GM21528 (cell line): ENCODE data around the gene OGDH.
"Not testable (repeated sequence)": the region's sequence is repeated elsewhere in the genome, so short reads cannot be mapped to it uniquely, and the experiment has no call there.

Source experiments
- ATAC-seq: cut with Tn5 transposase; IDR thresholded peaks from one replicate; pipeline ENCODE4 v1.9.1; 2021; ENCODE audit warnings: mild to moderate bottlenecking, moderate library complexity; ENCODE audit not compliant: unreplicated experiment, low FRiP score

Gene OGDH

DNA sequence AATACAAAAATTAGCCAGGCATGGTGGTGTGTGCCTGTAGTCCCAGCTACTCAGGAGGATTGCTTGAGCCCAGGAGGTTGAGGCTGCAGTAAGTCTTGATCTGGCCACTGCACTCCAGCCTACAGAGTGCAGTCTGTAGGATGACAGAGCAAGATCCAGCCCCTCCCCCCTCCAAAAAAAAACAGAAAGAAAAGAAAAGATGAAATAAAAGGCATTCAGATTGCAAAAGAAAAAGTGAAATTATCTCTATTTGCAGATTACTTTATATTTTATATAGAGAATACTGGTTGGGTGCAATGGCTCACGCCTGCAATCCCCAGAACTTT is 121.5 kb downstream of the OGDH start:
- ATAC-seq, result no peak

DNA sequence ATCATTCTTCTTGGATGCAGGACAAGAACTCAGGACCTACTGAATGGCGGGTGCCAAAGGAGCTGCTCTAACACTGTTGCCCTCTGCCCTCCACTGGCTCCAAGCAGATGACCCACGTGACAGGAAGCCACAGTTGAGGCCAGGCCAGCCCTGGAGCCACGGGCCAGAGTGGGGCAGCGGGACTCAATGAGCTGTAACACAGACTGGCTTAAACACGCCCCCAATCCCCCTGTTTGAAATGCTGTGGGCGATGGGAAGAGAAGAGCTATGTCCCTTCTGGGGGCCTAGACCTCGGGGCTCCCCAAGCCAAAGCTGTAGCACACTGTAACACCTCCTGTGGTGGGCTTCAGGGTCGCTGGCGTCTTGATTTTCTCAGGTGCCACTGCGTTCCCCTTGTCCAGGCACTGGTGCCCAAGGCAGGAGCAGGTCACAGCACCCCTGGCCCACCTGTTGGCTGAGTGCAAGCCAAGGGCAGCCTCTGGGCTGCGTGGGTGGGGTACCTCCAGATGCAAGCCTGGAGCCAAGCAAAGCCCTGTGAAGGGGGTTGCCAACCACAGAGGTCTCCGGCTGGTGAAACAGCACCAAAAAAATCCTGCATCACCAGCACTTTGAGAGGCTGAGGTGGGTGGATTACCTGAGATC is 123.6 kb downstream of the OGDH start:
- no peak for ATAC-seq

DNA sequence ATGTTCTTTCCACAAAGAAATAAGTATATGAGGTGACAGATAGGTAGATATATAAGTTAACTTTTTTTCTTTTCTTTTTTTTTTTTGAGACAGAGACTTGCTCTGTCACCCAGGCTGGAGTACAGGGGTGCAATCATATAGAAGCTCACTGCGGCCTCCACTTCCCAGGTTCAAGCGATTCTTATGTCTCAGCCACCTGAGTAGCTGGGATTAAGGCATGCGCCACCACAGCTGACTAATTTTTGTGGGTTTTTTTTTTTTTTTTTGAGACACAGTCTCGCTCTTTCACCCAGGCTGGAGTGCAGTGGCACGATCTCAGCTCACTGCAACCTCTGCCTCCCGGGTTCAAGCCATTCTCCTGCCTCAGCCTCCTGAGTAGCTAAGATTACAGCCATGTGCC is 126.5 kb downstream of the OGDH start:
- not testable (repeated sequence) for ATAC-seq

DNA sequence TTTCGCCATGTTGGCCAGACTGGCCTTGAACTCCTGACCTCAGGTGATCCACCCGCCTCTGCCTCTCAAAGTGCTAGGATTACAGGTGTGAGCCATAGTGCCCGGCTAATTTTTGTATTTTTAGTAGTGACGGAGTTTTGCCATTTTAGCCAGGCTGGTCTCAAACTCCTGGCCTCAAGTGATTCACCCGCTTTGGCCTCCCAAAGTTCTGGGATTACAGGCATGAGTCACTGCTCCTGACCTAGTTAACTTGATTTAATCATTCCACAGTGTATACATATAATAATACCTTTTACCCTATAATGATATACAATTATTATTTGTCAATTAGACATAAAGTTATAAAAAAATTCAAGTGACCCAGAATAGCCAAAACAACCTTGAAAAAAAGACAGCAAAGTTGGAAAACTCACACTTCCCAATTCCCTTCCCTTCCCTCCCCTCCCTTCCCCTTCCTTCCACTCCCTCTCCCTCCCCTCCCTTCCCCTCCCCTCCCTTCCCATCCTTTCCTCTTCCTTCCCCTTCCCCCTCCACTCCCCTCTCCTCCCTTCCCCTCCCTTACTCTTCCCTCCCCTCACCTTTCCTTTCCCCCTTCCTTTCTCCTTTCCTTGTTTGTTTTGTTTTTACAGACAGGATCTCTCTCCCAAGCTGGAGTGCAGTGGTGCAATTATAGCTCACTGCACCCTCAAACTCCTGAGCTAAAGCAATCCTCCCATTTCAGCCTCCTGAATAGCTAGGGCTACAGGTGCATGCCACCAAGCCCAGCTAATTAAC is 127.5 kb downstream of the OGDH start:
- no peak for ATAC-seq

DNA sequence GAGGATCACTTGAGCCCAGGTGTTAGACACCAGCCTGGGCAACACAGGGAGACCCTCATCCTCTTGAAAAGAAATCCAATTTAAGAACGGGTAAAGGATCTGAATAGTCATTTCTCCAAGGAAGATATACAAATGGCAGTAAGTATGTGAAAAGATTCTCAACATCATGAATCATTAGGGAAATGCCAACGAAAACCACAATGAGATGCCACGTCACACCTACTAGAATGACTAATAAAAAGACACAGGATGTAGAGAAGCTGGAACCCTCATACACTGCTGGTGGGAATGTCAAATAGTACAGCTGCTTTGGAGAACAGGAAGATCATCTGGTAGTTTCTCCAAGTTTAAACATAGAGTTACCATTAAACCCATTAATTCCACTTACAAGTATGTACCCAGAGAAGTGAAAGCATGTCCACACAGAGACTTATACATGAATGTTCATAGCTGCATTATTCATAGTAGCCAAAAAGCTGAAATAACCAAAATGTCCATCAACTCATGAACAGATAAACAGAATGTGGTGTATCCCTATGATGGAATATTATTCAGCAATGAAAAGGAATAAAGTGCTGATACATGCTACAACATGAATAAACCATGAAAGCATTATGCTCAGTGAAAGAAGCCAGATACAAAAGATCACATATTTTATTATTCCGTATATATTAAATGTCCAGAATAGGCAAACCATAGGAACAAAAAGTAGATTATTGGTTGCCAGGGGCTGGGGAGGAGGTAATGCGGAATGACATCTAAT is 129.2 kb downstream of the OGDH start:
- ATAC-seq, result no peak

DNA sequence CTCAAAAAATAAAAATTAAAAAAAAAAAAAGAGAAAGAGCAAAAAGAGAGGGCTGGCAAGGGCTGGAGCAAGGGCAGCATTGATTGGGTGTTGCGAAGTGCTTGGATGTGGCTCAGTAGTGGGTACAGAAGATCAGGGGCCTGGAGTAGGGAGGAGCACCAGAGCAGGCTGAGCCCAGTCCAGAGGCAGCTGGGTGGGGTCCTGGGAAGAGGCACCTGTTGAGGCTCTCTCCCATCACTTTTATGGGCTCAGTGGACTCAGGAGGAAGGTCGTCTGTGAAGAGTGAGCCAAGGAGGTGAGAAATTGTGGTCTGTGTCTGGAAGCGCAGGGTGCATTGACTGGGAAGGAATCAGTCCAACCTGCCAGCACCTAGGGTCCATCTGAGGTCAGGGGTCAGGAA is 130.5 kb downstream of the OGDH start:
- ATAC-seq, result no peak

DNA sequence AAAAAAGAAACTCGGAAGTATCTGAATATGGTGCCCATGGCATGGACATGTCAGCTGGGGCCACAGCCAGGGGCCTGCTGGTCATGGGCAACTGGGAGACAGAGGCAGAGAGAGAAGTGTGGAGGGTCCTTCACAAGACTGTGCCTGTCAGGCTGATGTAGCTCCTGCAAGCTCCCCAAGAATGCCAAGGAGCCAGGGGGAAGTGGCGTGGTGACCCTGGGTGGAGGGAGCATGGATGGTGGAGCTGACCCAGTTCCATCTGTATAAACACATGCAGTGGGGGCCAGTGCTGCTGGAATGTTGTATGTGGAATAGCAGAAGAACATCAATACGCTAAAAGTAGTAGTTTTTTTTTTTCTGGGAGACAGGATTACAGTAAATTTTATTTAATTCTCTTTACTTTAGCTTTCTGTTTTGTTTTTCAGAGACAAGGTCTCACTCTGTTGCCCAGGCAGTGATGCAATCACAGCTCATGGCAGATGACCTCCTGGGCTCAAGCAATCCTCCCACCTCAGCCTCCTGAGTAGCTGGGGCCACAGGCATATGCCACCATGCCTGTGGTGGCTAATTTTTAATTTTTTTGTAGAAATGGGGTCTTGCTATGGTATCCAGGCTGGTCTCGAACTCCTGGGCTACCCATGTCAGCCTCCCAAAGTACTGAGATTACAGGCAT is 131.8 kb downstream of the OGDH start:
- no peak for ATAC-seq

DNA sequence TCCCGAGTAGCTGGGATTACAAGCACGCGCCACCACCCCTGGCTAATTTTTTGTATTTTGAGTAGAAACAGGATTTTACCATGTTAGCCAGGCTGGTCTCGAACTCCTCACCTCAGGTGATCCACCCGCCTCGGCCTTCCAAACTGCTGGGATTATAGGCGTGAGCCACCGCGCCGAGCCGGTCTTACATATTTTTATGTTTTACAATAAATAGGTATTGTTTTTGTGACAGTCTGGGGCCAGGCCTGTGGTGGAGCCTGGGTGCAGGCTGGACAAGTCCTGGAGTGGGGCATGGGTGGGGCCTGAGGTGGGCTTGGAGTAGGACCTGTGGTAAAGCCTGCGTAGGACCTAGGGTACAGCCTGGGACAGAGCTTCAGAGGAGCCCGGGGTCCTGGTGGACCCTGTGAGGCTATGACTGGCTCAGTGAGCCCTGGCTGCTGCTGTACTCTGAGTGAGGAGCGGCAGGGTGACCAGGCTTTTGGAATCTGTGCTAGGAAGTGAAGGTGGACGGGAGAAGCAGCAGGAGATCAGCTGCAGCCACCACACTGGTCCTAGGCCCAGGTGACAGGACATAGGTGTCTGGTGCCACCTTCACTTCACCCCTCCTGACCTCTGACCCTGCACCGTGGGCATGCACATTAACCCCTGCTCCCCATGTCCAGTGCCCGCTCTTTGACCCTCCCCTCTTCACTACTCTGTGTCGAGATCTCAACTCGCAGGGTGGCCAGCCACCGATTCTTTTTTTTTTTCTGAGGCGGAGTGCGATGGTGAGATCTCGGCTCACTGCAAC is 132.6 kb downstream of the OGDH start:
- no peak for ATAC-seq

DNA sequence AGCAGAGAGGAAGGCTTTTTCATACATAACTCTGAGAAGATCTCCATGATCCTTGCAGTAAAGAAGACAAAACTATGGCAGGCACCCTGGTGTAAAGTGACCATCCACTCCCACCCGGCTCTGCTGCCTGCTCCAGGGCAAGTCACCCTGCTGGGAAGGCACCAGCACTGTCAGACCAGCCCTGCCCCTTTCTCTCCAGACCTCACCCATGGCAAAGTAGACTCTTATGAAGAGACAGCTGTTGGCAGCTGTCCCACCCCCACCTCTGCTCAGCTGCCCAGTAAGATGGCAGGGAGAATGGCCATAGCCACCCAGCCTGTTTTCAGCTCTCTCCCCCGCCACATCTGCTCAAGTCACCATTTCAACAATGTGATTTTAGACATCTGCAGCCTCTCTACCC is 133.6 kb downstream of the OGDH start:
- ATAC-seq, result no peak

DNA sequence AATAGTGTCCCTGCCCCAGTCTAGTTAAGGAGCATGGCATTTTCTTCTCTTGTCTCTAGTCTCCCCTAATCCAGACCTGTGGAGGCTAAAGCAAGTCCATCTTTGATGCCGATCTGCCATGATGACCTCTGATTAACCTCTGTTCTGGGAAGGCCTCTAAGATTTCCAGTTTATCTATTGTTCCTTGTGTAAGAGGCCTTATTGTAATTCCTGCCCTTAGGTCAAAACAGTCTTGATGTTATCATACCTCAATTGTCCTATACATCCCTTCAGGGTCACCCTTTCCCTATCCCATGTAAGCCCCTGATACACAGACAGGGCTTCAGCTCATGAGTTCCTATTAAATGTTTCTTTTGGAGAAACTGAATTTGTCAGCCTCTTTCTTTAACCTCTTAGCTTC is 137.3 kb downstream of the OGDH start:
- ATAC-seq, result no peak

DNA sequence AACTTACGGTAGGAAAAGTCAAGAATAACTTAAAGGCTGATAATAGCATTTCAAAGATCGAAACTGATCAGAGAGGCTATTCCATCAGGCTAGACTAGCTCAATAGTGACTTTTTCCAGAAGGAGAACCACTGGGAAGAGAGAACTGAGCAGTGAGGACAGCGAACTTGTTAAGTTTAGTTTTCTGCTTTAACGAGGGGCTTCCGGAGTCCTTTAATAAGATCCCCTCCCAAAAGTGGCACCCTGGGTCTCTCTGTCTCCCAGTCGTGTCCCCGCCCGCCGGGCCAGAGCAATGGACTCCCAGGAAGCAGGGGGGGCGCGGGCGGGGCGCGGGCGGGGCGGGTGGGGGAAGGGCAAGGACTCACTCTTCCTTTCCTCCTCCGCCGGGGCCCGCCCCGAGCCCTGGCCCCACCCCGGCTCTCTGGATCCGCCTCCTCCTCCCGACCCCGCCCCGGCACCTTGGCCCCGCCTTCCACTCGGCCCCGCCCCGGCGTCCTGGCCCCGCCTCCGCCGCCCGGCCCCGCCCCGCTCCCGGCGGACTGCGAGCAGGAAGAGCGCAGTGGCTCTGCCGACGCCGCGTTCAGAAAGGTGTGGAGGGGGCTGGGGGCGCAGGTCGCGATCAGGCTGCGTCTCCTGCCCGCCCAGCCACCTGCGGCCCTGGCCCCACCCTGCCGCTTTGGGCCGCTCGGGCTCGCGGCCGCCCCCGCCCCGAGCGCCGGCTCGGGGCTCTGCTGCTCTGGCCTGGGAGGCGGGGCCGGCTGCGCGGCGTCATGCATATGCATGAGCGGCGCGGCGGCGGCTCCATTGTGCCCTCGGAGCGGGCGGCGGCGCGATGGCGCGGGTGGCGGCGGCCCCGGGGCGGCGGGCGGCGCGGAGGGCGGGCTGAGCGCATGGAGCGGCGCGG is 141.9 kb downstream of the OGDH start, which contains the start of gene ZMIZ2:
Gene ZMIZ2, plus strand, starts transcription at position 803 of the 903 bp plus-strand sequence. CDS start 7,403 bp downstream, outside the sequence.
- peak; percentile 69 for ATAC-seq

DNA sequence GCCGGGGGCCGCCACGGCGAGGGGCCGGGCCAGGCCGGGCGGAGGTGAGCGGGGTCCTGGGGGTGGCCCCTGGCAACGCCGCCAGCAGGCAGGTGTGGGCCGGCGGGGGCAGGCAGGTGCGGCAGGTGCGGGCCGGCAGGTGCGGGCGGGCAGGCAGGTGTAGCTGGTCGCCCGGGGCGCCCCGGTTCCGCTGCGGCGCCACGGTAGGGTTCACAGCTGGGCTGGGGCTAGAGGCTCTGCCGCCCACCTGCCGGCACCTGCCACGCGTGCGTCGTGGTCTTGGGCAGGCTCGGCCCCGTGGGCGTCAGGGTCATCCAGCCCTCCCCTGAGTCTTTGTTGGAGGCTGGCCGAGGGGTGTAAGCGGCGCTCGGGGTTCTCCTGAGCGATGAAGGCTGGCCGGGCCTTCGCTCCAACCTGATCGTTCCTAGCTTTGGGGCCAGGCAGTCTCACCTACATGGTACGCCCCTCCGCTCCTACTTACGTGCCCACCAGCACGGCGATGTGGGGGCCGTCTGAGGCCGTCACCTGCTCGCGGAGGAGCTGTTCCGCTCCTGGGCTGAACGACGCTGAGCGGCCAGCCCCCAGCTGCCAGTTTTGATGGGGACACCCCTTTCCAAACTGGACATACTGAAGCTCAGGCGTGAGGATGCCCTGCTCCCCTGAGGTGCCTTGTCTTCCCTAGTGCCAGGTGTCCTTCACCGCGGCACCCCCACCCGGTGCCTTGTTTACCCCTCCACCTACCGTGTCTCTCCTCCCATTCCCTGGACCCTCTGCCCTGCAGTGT is 142.7 kb downstream of the OGDH start:
- peak; percentile 17 for ATAC-seq

DNA sequence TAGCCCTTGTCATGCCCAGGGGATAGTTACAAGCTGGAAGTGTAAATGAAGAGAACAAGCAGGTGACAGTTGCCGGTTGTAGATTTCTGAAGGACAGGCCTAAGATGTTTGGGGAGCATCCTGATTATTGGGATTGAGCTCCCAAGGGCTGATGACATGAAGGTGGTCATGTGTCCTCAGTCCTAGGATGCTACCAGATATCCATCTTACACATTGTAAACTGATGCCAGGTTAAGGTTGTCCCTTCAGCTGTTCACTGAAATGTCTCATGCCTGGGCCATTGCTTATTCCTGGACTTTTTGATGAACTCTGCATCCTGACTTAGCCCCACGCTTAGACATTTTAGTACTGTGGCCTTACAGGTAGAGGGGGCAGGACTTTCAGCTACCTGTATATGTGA is 143.6 kb downstream of the OGDH start:
- ATAC-seq, result no peak

DNA sequence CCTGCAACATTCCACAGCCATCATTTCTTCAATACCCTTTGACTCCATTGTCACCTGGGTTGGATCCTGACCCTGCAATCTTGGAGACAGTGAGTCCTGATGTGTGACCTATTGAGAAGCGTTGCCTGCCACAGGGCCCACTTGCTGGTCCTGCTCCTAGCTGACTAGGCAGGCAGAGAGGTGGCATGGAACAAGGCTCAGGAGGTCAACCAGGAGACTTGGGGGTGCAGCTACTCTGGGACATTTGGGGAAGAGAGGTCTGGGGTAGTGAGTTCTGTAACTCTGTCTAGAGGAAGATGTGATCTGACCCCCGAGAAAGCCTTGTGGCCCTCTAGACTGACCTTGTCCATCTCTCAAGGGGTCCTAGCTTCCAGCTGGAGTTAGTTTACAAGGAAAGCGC is 144.0 kb downstream of the OGDH start:
- ATAC-seq, result no peak

DNA sequence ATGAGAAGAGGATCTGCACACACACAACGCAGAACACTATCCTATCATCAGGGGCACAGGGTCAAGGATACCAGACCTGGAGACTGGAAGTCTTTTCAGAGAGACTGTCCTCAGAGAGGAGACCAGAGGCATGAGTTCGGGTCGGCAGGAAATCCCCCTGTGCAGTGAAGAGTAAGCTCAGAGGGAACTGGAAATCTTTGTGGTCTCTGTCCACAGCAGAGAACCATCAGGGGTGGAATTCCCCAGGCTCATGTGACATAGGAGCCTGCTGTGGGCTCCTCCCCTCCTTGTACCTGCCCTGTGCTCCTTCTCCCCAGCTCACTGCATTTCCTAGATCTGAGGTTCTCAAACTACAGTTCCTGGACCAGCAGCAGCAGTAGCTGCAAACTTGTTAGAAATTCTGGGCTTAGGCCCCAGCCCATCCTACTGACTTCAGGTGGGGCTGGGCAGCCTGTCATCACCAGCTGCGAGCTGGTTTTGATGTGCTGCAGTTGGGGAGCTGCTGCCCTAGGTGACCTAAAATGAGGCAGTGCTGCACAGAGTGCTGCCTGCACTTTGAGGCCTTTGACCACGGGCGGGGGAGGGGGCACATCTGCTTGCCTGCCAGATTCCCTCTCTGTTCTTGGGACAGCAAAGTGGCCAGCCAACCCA is 144.6 kb downstream of the OGDH start:
- peak; percentile 52 for ATAC-seq

DNA sequence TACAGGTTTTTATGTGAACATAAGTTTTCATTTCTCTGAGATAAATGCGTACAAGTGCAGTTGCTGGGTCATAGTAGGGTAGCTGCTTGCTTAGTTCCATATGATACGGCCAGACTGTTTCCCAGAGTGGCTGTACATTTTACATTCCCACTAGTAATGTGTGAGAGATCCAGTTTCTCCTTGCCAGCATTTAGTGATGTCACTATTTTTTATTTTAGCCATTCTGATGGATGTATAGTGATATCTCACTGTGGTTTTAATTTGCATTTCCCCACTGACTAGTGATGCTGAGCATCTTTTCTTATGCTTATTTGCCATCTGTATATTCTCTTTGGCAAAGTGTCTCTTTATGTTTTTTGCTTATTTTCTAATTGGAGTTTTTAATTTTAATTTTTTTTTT is 146.4 kb downstream of the OGDH start:
- no peak for ATAC-seq

DNA sequence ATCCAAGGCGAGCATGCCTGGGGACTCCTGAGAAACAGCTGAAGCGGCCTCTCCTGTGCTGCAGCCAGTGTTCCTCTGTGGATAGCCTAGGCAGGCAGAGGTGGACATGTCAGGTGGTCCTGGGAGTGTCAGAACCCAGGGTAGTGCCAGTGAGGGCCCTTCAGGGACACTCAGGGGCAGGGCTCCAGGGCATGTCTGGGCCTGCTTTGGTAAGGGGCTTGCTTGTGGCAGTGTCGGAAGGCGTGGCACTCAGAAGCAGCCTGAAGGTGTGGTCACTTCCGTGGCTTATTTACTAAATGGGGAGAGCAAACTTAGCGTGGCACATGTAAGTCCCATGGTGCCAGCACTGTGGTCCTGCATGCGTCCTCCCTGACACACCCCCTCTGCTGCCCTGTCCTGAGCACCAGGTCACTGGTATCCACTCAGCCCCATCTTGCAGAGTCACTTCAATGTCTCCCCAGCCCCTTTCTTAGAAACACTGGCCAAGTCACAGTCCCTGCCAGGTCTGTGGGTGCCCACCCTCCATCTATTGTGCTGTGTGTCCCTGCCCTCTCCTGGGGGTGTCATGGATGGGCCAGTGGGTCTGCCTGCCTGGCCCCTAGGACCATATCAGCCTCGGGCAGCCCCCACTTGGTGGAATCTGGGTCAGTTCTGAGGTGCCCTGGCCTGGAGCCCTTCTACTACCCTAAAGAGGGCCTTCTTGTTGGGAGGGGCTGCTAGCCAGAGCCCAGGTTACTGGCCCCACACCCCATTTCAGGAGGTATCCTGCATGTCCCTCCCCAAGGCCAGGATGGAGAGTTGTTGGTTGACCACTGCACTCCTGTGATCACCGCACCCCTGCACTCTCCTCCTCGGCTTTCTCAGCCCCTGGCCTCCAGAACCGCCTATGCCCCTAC is 148.6 kb downstream of the OGDH start:
- no peak for ATAC-seq
